Measurements from ENCODE around the gene GPATCH2. TPM values are rescaled to one million over a fixed set of nuclear protein-coding genes. Genes with fewer than 3 reads are reported as not detected.

GPATCH2 gene
- total RNA-seq, 2 donors from 2014 or later: 10.5 to 12.2 TPM

- no peaks in the 10 kb centered on the region for H3K27me3 ChIP-seq
- H3K4me1 ChIP-seq: no peaks in the 10 kb centered on the region
- no peak for TF ChIP-seq CTCF (IDR thresholded peaks at IDR 0.05)
- H3K36me3 ChIP-seq: no peaks in the 10 kb centered on the region
- no peaks in the 10 kb centered on the region for H3K9me3 ChIP-seq
- no peak for DNase-seq
- no peak overlapping the region for H3K27ac ChIP-seq
- intact Hi-C loops (cut with DNase I): no loop called here
- no peak overlapping the region for H3K9ac ChIP-seq (ENCODE audit: low read depth in 2 of 2, low read length in 2 of 2)
- H3K4me3 ChIP-seq: no peak overlapping the region
These were observed 251.6 kb downstream of the GPATCH2 start for GRCh38 chr1:217379336-217379735.

Other genes starting within 250 kb of the GPATCH2 start
- 1 to 10 TPM in 1 of 2 donors, under 1 TPM in 1; 0.45 to 1.1 TPM for gene SPATA17, start 254 bp upstream of the GPATCH2 start, total RNA-seq